ENCODE data around the gene EML4. TPM values are rescaled to one million over a fixed set of nuclear protein-coding genes. Genes with fewer than 3 reads are reported as not detected.
"Not testable (repeated sequence)": the region's sequence is repeated elsewhere in the genome, so short reads cannot be mapped to it uniquely, and the experiment has no call there.

EML4 gene
- total RNA-seq = 4.3 TPM
- long read RNA-seq, full-length matches to known transcripts = 3 of 7 reads
- long read RNA-seq, partial matches to known transcripts = 2 of 7 reads
- long read RNA-seq, other reads (novel, unspliced or antisense) = 2 of 7 reads

- peak; percentile 90 for DNase-seq
- TF ChIP-seq CTCF (IDR thresholded peaks at IDR 0.05; ENCODE audit: borderline replicate concordance) = no peak
- Histone ChIP-seq H3K27ac (replicated peaks) (peak within 1 kb of the TSS; percentile 78), H3K36me3 (no peaks in the 10 kb centered on the region), H3K4me1 (peaks cover 32% of the 10 kb centered on the region), H3K27me3 (ENCODE audit: low read depth) (no peaks in the 10 kb centered on the region), H3K9me3 (replicated peaks) (no peaks in the 10 kb centered on the region), H3K4me3 (peak within 1 kb of the TSS; percentile 78)
- intact Hi-C loops (cut with micrococcal nuclease) = no loop called here
Measured at GRCh38 chr2:42169100-42169873, at the start of gene EML4. Gene EML4, plus strand, starts transcription at chr2:42169353. Its CDS starts 259 bp downstream, at chr2:42169612.

- H3K4me3 ChIP-seq = no peak overlapping the region
- no peak for DNase-seq
- peaks cover 12% of the 10 kb centered on the region for H3K4me1 ChIP-seq
- TF ChIP-seq CTCF (IDR thresholded peaks at IDR 0.05; ENCODE audit: borderline replicate concordance) = no peak
- H3K36me3 ChIP-seq = no peaks in the 10 kb centered on the region
- H3K9me3 ChIP-seq (replicated peaks) = no peaks in the 10 kb centered on the region
- intact Hi-C loops (cut with micrococcal nuclease) = no loop called here
- no peaks in the 10 kb centered on the region for H3K27me3 ChIP-seq (ENCODE audit: low read depth)
- H3K27ac ChIP-seq (replicated peaks) = no peak overlapping the region
Measured at GRCh38 chr2:42123426-42123825, 45.7 kb upstream of the EML4 start.

GRCh38 chr2:42124011-42124785 lies 45.0 kb upstream of the EML4 start:
- H3K9me3 ChIP-seq (replicated peaks) = no peaks in the 10 kb centered on the region
- H3K4me3 ChIP-seq = no peak overlapping the region
- no peak overlapping the region for H3K27ac ChIP-seq (replicated peaks)
- TF ChIP-seq CTCF (IDR thresholded peaks at IDR 0.05; ENCODE audit: borderline replicate concordance) = no peak
- no peaks in the 10 kb centered on the region for H3K27me3 ChIP-seq (ENCODE audit: low read depth)
- peaks cover 10% of the 10 kb centered on the region for H3K4me1 ChIP-seq
- intact Hi-C loops (cut with micrococcal nuclease) = no loop called here
- no peak for DNase-seq
- no peaks in the 10 kb centered on the region for H3K36me3 ChIP-seq

GRCh38 chr2:42125841-42126594 lies 43.1 kb upstream of the EML4 start:
- no peak for DNase-seq
- H3K4me1 ChIP-seq = peaks cover 10% of the 10 kb centered on the region
- no peaks in the 10 kb centered on the region for H3K9me3 ChIP-seq (replicated peaks)
- H3K27me3 ChIP-seq (ENCODE audit: low read depth) = no peaks in the 10 kb centered on the region
- H3K36me3 ChIP-seq = no peaks in the 10 kb centered on the region
- intact Hi-C loops (cut with micrococcal nuclease) = no loop called here
- H3K27ac ChIP-seq (replicated peaks) = no peak overlapping the region
- no peak overlapping the region for H3K4me3 ChIP-seq
- TF ChIP-seq CTCF (IDR thresholded peaks at IDR 0.05; ENCODE audit: borderline replicate concordance) = no peak

- H3K27me3 ChIP-seq (ENCODE audit: low read depth); H3K4me3 ChIP-seq; DNase-seq; intact Hi-C loops (cut with micrococcal nuclease); H3K27ac ChIP-seq (replicated peaks); H3K9me3 ChIP-seq (replicated peaks); H3K36me3 ChIP-seq: not testable (repeated sequence)
- H3K4me1 ChIP-seq = peaks cover 12% of the 10 kb centered on the region
Measured at GRCh38 chr2:42126873-42127272, 42.3 kb upstream of the EML4 start.
